Measurements from ENCODE around the gene CELF5. TPM values are rescaled to one million over a fixed set of nuclear protein-coding genes. Genes with fewer than 3 reads are reported as not detected.

CELF5 gene
- total and polyA plus RNA-seq, 2 donors (not counting 1 experiment from before 2014, with no cell fraction given) = 0.15 TPM; not detected in 1

GRCh38 chr19:3310711-3311110 is 86.2 kb downstream of the CELF5 start:
- no peak for TF ChIP-seq CTCF (IDR thresholded peaks at IDR 0.05)
- TF ChIP-seq EZH2 (IDR thresholded peaks at IDR 0.05; ENCODE audit: borderline replicate concordance, insufficient read depth, low read depth, low read length, poor library complexity, severe bottlenecking) = no peak
- Histone ChIP-seq H3K27me3 (replicated peaks in 1 of 4; ENCODE audit: control extremely low read depth in 1 of 4, control insufficient read depth in 3 of 4, insufficient read depth in 4 of 4, low read length in 3 of 4) (peaks cover 0 to 23% (median 7%) of the 10 kb centered on the region in 4 experiments), H3K79me2 (ENCODE audit: control insufficient read depth, insufficient read depth, low read length) (no peaks in the 10 kb centered on the region), H3K9me3 (ENCODE audit: control extremely low read depth in 1 of 3, control insufficient read depth in 2 of 3, insufficient read depth in 1 of 3, low read length in 2 of 3) (peaks cover 0 to 16% (median 0%) of the 10 kb centered on the region in 3 donors), H3K4me1 (ENCODE audit: control insufficient read depth in 2 of 2, insufficient read depth in 2 of 2, low read length in 2 of 2) (no peaks in the 10 kb centered on the region), H3K36me3 (replicated peaks in 1 of 2; ENCODE audit: control extremely low read depth in 1 of 2, control insufficient read depth in 1 of 2, extremely low read depth in 1 of 2, insufficient read depth in 2 of 2, low read length in 1 of 2) (no peaks in the 10 kb centered on the region), H3K9ac (ENCODE audit: low read length) (no peak overlapping the region), H3K27ac (ENCODE audit: low read length in 2 of 2) (no peak overlapping the region), H2AFZ (ENCODE audit: insufficient read depth, low read depth, low read length, poor library complexity, severe bottlenecking) (no peak overlapping the region), H3K4me3 (ENCODE audit: control extremely low read depth in 1 of 5, extremely low read depth in 1 of 5, insufficient read depth in 1 of 5, low read depth in 2 of 5, low read length in 4 of 5) (no peak overlapping the region), H3K4me2 (replicated peaks; ENCODE audit: low read depth, low read length, poor library complexity, severe bottlenecking) (no peak overlapping the region), H4K20me1 (ENCODE audit: control insufficient read depth, insufficient read depth, low read length, poor library complexity, severe bottlenecking) (no peaks in the 10 kb centered on the region)
- DNase-seq (no peak), ATAC-seq (ENCODE audit: low read depth) (no peak)
- intact Hi-C loops (cut with micrococcal nuclease) = no loop called here
- H3K27me3 Mint-ChIP-seq = peaks cover 31% of the 10 kb centered on the region
- no peaks in the 10 kb centered on the region for H3K4me1 Mint-ChIP-seq
- CTCF ChIA-PET = no interaction called here
- H3K9me3 Mint-ChIP-seq (ENCODE audit: insufficient read depth) = no peaks in the 10 kb centered on the region
- no peak overlapping the region for H3K4me3 Mint-ChIP-seq
- POLR2A ChIA-PET = no interaction called here
- no peak overlapping the region for H3K27ac Mint-ChIP-seq

GRCh38 chr19:3313199-3313575 is 88.7 kb downstream of the CELF5 start:
- Mint-ChIP-seq H3K4me1 (no peaks in the 10 kb centered on the region), H3K9me3 (ENCODE audit: insufficient read depth) (no peaks in the 10 kb centered on the region), H3K27me3 (peaks cover 33% of the 10 kb centered on the region), H3K4me3 (no peak overlapping the region), H3K27ac (no peak overlapping the region)
- no peak for ATAC-seq (ENCODE audit: low read depth)
- Histone ChIP-seq H3K4me1 (ENCODE audit: control insufficient read depth in 2 of 2, insufficient read depth in 2 of 2, low read length in 2 of 2) (no peaks in the 10 kb centered on the region), H3K4me3 (ENCODE audit: control extremely low read depth in 1 of 5, extremely low read depth in 1 of 5, insufficient read depth in 1 of 5, low read depth in 2 of 5, low read length in 4 of 5) (no peak overlapping the region), H3K79me2 (ENCODE audit: control insufficient read depth, insufficient read depth, low read length) (no peaks in the 10 kb centered on the region), H3K27ac (ENCODE audit: low read length in 2 of 2) (no peak overlapping the region), H3K36me3 (replicated peaks in 1 of 2; ENCODE audit: control extremely low read depth in 1 of 2, control insufficient read depth in 1 of 2, extremely low read depth in 1 of 2, insufficient read depth in 2 of 2, low read length in 1 of 2) (no peaks in the 10 kb centered on the region), H3K4me2 (replicated peaks; ENCODE audit: low read depth, low read length, poor library complexity, severe bottlenecking) (no peak overlapping the region), H4K20me1 (ENCODE audit: control insufficient read depth, insufficient read depth, low read length, poor library complexity, severe bottlenecking) (no peaks in the 10 kb centered on the region), H3K9me3 (ENCODE audit: control extremely low read depth in 1 of 3, control insufficient read depth in 2 of 3, insufficient read depth in 1 of 3, low read length in 2 of 3) (peaks cover 0 to 4% (median 0%) of the 10 kb centered on the region in 3 donors), H3K27me3 (replicated peaks in 1 of 4; ENCODE audit: control extremely low read depth in 1 of 4, control insufficient read depth in 3 of 4, insufficient read depth in 4 of 4, low read length in 3 of 4) (peaks cover 0 to 24% (median 7%) of the 10 kb centered on the region in 4 experiments), H3K9ac (ENCODE audit: low read length) (no peak overlapping the region), H2AFZ (ENCODE audit: insufficient read depth, low read depth, low read length, poor library complexity, severe bottlenecking) (no peak overlapping the region)
- ChIA-PET POLR2A (no interaction called here), CTCF (interaction anchor here (1.3 kb wide), 1 partner anchor 9 kb away, joined by 5 read pairs; no protein-coding TSS in a partner anchor)
- no peak for TF ChIP-seq EZH2 (IDR thresholded peaks at IDR 0.05; ENCODE audit: borderline replicate concordance, insufficient read depth, low read depth, low read length, poor library complexity, severe bottlenecking)
- TF ChIP-seq CTCF (IDR thresholded peaks at IDR 0.05) = no peak
- DNase-seq = no peak
- intact Hi-C loops (cut with micrococcal nuclease) = no loop called here
- WGBS (ENCODE audit: insufficient coverage) = 87% methylated on average over 13 of the region's 13 CpGs

Measured in B cell (primary cell).